ENCODE data around the gene GPX8.

DNA sequence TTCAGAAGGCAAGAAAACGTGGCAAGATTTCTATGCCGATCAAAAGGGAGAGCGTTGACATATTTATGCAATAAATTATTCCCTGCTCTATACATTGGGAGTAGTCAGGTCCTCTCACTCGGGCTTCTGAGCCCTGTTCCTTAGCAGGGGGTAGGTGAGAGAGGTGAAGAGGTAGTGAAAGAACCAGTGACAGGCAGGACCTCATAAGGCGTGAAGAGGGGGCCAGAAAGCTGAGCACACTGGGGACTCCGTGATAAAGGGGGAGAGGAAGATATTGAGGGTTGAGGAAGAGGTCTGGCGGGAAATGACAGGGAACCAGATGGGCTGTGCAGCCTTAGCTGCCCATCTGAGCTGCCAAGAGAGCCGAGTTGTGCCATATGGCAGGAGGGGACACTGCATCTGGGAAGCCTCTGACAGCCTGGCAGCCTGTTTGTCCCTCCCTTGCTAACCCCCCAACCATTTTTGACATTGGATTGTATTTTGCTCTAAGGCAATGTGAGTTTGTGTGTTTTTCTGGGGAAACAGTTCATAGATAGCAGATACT is 13.8 kb downstream of the GPX8 start:
- TF ChIP-seq FOXK2 (IDR thresholded peaks at IDR 0.05) (no peak), TARDBP (IDR thresholded peaks at IDR 0.05) (no peak), SP1 (IDR thresholded peaks at IDR 0.05) (no peak), SUZ12 (IDR thresholded peaks at IDR 0.05) (no peak), HDGF (IDR thresholded peaks at IDR 0.05; ENCODE audit: borderline replicate concordance) (no peak), L3MBTL2 (conservative IDR thresholded peaks at IDR 0.05) (peak; percentile 29)
- TF ChIP-seq, protein P1, sequence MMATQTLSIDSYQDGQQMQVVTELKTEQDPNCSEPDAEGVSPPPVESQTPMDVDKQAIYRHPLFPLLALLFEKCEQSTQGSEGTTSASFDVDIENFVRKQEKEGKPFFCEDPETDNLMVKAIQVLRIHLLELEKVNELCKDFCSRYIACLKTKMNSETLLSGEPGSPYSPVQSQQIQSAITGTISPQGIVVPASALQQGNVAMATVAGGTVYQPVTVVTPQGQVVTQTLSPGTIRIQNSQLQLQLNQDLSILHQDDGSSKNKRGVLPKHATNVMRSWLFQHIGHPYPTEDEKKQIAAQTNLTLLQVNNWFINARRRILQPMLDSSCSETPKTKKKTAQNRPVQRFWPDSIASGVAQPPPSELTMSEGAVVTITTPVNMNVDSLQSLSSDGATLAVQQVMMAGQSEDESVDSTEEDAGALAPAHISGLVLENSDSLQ (IDR thresholded peaks at IDR 0.05): peak; percentile 59

All from HEK293T (cell line).